Keratinocyte (primary cell): ENCODE results near the gene IGFBP5. TPM values are rescaled to one million over a fixed set of nuclear protein-coding genes. Genes with fewer than 3 reads are reported as not detected.

Source experiments
- DNase-seq: peaks from one replicate; pipeline ENCODE4 v3.0.0-alpha.2; 2011; ENCODE audit warnings: low read depth, missing footprints, low spot score
- FAIRE-seq: peaks from 2 replicates; lab custom pipeline; 2011; peaks lifted over from hg19 to GRCh38; lab: Jason Lieb, UNC
- H2AFZ ChIP-seq: 2 replicates; pipeline ENCODE4 v1.6.0; 2012; ENCODE audit warnings: low read length, control low read depth, inconsistent platforms; ENCODE audit not compliant: control insufficient read depth
- H3K27ac ChIP-seq: 2 replicates; pipeline ENCODE4 v1.5.1; 2011; ENCODE audit warnings: low read length; ENCODE audit not compliant: control insufficient read depth, insufficient read depth
- H3K27me3 ChIP-seq: 3 replicates; pipeline ENCODE4 v1.6.0; 2011; ENCODE audit warnings: low read length; ENCODE audit not compliant: control insufficient read depth, insufficient read depth; ENCODE audit errors: extremely low read depth
- H3K36me3 ChIP-seq, 2 experiments: 2 replicates in 1 of 2; 3 replicates in 1 of 2; pipeline ENCODE4 v1.5.1; 2011; ENCODE audit warnings: low read length in 2 of 2, mild to moderate bottlenecking in 1 of 2; ENCODE audit not compliant: control insufficient read depth in 2 of 2, insufficient read depth in 2 of 2; ENCODE audit errors: extremely low read depth in 1 of 2
- H3K4me1 ChIP-seq: 3 replicates; pipeline ENCODE4 v1.5.1; 2011; ENCODE audit warnings: low read length; ENCODE audit not compliant: control insufficient read depth, insufficient read depth; ENCODE audit errors: extremely low read depth
- H3K4me2 ChIP-seq: 3 replicates; pipeline ENCODE4 v1.6.0; 2011; ENCODE audit warnings: low read depth, low read length; ENCODE audit not compliant: control insufficient read depth, insufficient read depth; ENCODE audit errors: extremely low read depth
- H3K4me3 ChIP-seq, 3 experiments: fragments of 200-600 bp in 1 of 3; sonication (generic) in 1 of 3; 2 replicates in 2 of 3; 3 replicates in 1 of 3; pipeline ENCODE4 v1.5.1; 2011 to 2016; ENCODE audit warnings: low read length in 3 of 3, mild to moderate bottlenecking in 3 of 3, control low read depth in 2 of 3, inconsistent platforms in 1 of 3, low read depth in 1 of 3, mixed read lengths in 1 of 3, mixed run types in 1 of 3, moderate library complexity in 1 of 3; ENCODE audit not compliant: control insufficient read depth in 2 of 3, insufficient read depth in 2 of 3; ENCODE audit errors: extremely low read depth in 1 of 3
- H3K79me2 ChIP-seq: 2 replicates; pipeline ENCODE4 v1.6.0; 2012; ENCODE audit warnings: low read length; ENCODE audit not compliant: control insufficient read depth, insufficient read depth
- H3K9ac ChIP-seq: 3 replicates; pipeline ENCODE4 v1.6.0; 2011; ENCODE audit warnings: low read length; ENCODE audit not compliant: control insufficient read depth, insufficient read depth; ENCODE audit errors: extremely low read depth
- H3K9me1 ChIP-seq: 3 replicates; pipeline ENCODE4 v1.6.0; 2011; ENCODE audit warnings: low read length; ENCODE audit not compliant: control insufficient read depth, insufficient read depth; ENCODE audit errors: extremely low read depth
- H3K9me3 ChIP-seq: 2 replicates; pipeline ENCODE4 v1.5.1; 2012; ENCODE audit warnings: low read depth, low read length; ENCODE audit not compliant: control insufficient read depth
- H4K20me1 ChIP-seq: 3 replicates; pipeline ENCODE4 v1.6.0; 2011; ENCODE audit warnings: low read length; ENCODE audit not compliant: control insufficient read depth, insufficient read depth; ENCODE audit errors: extremely low read depth
- CTCF ChIP-seq, 3 experiments: IDR thresholded peaks in 1 of 3; conservative IDR thresholded peaks in 1 of 3; optimal IDR thresholded peaks in 1 of 3; 2 replicates in 2 of 3; 3 replicates in 1 of 3; pipeline versions ENCODE3 to v1.5.1; 2011; ENCODE audit warnings: low read length in 3 of 3, mild to moderate bottlenecking in 3 of 3, moderate library complexity in 2 of 3, control low read depth in 1 of 3, inconsistent platforms in 1 of 3; ENCODE audit not compliant: insufficient read depth in 2 of 3; ENCODE audit errors: extremely low read depth in 1 of 3
- EZH2 ChIP-seq: IDR thresholded peaks from one replicate; pipeline ENCODE4 v1.6.1; 2012; ENCODE audit warnings: inconsistent platforms, mild to moderate bottlenecking, low read length, moderate library complexity
- dilution Hi-C: fragments of 300-500 bp; cut with MboI; formaldehyde crosslinking; loops from one replicate; pipeline ENCODE4 v1.7.0; 2020; ENCODE audit warnings: low sequenced_read_pairs; ENCODE audit not compliant: extremely low pct_ligation_motif_present
- polyA plus RNA-seq, 5 experiments: library from polyadenylated mRNA; depleted of rRNA in 3 of 5; stranded (reverse) in 3 of 5; stranded (forward) in 1 of 5; unstranded in 1 of 5; fragments of >200 nt; gene quantifications; 1 replicate in 1 of 5; 2 replicates in 3 of 5; 3 replicates in 1 of 5; pipeline versions ENCODE4 v1.2.1 to v1.2.3, GENCODE V29; 2011 to 2012; ENCODE audit warnings: missing spikeins in 2 of 5, low read depth in 1 of 5, low replicate concordance in 1 of 5

IGFBP5 gene
- polyA plus RNA-seq, 1 donor (not counting 4 experiments of a cell fraction or from before 2014, with no cell fraction given), result 1.1 TPM

- H3K4me3 ChIP-seq, result no peak overlapping the region
- no peak overlapping the region for H2AFZ ChIP-seq
- H3K9me3 ChIP-seq, result no peaks in the 10 kb centered on the region
- H3K27ac ChIP-seq, result no peak overlapping the region
- no peaks in the 10 kb centered on the region for H3K36me3 ChIP-seq
- dilution Hi-C loops, result no loop called here
- peaks cover 41% of the 10 kb centered on the region for H3K4me1 ChIP-seq
- no peaks in the 10 kb centered on the region for H3K79me2 ChIP-seq
- H3K4me2 ChIP-seq, result peak overlapping the region; percentile 42
- TF ChIP-seq CTCF (optimal IDR thresholded peaks at IDR 0.05 in 1 of 3, IDR thresholded peaks at IDR 0.05 in 1 of 3, conservative IDR thresholded peaks at IDR 0.05 in 1 of 3; ENCODE audit: extremely low read depth in 1 of 3, insufficient read depth in 2 of 3, low read length in 3 of 3), result no peak
- TF ChIP-seq EZH2, result no peak
- H3K9ac ChIP-seq, result no peak overlapping the region
- no peaks in the 10 kb centered on the region for H3K9me1 ChIP-seq
- FAIRE-seq (peak; percentile 34), DNase-seq (no peak)
- H3K27me3 ChIP-seq, result peaks cover 17% of the 10 kb centered on the region
- no peaks in the 10 kb centered on the region for H4K20me1 ChIP-seq
Measured at GRCh38 chr2:216696321-216696720, 972 bp upstream of the IGFBP5 start.

- no peaks in the 10 kb centered on the region for H3K79me2 ChIP-seq
- dilution Hi-C loops, result no loop called here
- H3K4me2 ChIP-seq, result peak overlapping the region; percentile 92
- H3K36me3 ChIP-seq, result no peaks in the 10 kb centered on the region
- no peaks in the 10 kb centered on the region for H4K20me1 ChIP-seq
- H3K4me1 ChIP-seq, result peaks cover 40% of the 10 kb centered on the region
- DNase-seq, result no peak
- TF ChIP-seq CTCF (optimal IDR thresholded peaks at IDR 0.05 in 1 of 3, IDR thresholded peaks at IDR 0.05 in 1 of 3, conservative IDR thresholded peaks at IDR 0.05 in 1 of 3; ENCODE audit: extremely low read depth in 1 of 3, insufficient read depth in 2 of 3, low read length in 3 of 3) (no peak), EZH2 (no peak)
- no peak overlapping the region for H3K9ac ChIP-seq
- peaks cover 17% of the 10 kb centered on the region for H3K27me3 ChIP-seq
- no peak overlapping the region for H2AFZ ChIP-seq
- no peaks in the 10 kb centered on the region for H3K9me3 ChIP-seq
- H3K4me3 ChIP-seq, result peak overlapping the region in 2 of 3 experiments; percentile 43 to 68
- no peaks in the 10 kb centered on the region for H3K9me1 ChIP-seq
- no peak overlapping the region for H3K27ac ChIP-seq
- FAIRE-seq, result no peak
Measured at GRCh38 chr2:216694826-216695217, 527 bp downstream of the IGFBP5 start.
